HuH-7 (cell line): ENCODE measurements around the gene BRSK1.

ENCODE experiments used
- DNase-seq: peaks from one replicate; pipeline ENCODE4 v3.0.0; 2011; ENCODE audit warnings: low spot score

The BRSK1 gene

GRCh38 chr19:55253842-55254624 lies 29.8 kb upstream of the BRSK1 start:
- DNase-seq: no peak

DNA sequence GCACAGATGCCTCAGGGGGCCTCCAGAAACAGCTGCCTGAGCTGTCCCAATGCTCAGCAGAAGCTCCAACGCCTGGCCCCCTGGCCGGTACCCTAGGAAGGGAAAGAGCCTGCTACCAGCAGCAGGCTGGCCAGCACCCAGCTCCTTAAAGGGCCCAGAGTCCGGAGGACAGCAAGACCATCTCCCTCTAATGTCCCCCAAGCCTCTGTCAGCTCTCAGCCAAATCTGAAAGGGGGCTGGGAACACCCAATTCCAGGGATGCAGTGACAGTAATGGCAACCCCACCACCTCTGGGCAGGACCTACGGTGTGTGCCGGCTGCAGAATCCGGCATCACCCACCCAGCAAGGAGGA lies 29.2 kb upstream of the BRSK1 start:
- DNase-seq: no peak

DNA sequence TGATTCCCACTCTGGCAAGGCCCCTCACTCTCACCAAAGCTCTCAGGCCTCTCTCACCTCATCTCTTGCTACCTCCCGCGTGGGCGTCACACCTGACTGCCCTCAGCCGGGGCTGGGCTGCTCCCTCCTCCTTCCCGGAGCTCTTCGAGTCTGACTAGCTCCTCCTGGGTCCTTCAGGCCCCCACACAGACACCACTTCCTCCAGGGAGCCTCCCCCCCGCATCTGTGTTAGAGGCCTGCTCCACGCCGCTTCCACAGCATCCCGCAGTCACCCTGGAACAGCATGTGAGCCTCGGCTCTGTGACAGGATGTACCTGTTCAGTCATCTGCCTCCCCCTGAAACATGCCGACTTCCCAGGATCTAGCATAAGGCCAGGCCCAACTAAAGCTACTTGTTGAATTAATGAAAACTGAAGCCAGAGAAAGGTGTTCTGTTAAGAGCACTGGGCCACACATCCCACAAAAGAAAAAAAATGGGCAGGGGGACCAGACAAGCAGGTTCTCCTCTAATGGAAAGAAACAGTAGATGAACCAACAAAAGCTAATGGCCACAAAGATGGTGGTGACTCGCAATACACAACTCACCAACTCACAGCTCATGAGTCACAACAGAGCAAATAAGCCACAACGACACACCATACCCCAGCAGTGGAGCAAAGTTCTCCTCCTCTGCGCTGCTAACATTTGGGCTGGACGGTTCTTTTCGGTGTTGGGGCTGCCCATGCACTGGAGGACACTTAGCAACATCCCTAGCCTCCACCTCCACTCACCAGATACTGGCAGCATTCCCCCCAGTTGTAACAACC lies 28.0 kb upstream of the BRSK1 start:
- DNase-seq: no peak

- no peak for DNase-seq
These were observed 27.0 kb upstream of the BRSK1 start for GRCh38 chr19:55256562-55257460.

DNA sequence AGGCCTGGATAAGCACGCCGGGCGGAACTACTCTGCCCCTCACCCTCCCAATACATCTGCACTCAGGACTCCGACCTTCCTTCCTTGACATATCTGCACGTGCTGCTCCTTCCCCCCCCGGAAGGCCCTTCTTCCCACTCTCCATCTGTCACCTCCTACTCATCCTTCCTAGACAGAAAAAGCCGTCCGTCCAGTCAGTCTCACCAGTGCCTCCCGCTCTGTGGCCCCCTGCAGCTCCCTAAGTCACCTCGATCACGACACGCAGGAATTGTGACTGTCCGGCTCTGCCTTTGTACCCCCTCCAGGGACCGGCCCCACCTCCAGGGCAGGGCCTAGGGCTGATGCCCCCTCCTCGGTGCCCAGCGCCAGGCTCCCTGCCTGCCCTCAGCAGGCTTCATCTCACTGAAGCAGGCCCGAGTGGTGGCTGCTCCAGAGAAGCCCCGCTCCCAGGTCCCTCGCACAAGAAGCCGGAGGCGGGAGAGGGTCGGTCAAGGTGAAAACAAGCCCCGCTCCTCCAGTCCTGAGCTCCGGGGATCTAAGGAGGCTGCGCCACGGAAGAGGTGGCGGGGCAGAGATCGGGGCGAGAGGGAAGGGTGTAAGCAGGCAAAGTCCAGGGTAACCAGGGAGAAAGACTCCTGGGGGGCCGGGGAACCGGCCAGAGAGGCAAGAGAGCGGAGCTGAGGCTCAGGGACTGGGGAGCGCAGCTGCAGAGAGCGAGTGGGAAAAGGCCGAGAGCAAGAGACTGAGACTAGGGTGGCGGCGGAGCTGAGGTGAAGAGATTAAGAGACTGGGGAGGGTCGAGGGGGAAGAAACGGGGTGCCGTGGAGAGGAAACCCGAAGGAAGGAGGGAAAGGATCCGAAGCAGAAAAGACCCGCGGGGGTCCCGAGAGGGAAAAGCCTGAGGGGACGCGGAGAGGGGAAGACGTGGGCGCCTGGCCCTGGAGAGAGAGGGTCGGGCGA lies 26.1 kb upstream of the BRSK1 start:
- no peak for DNase-seq

GRCh38 chr19:55258476-55258827 lies 25.3 kb upstream of the BRSK1 start:
- DNase-seq: no peak

DNA sequence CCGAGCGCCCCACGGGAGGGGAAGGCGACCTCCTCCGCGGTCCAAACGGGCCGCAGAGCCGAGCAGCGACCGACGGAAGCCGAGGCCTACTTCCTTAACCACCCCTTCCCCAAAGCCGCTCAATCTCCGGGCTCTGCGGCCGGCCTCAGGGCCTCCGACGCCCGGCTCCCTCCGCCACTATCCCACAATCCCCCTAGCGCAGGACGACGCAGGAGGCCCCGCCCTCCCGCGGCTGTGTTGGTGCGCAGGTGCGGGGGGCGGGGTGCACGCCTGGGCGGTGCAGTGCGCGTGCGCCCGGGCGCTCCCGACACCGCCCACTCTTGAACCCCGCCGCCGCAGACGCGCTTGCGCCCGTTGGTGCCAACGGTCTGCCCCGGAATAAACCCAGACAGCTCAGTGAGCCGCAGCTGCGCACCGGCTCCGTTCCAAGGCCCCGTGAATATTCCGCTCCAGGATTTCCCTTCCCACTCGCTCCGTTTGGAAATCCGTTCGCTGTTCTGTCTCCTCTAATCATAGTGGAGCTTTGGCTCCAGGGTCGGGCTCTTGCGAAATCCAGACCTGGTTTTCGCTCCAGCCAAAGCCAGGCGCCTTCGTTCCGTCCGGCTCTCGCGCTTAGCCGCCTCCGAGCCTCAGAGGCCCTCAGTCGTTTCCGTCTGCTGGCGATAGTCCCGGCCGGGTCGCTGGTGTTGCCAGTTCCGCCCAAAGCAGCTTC lies 24.8 kb upstream of the BRSK1 start, which contains the start of gene PPP6R1:
PPP6R1 (minus strand) TSS at position 190 of the 712 bp plus-strand sequence. CDS start 11,914 bp downstream, outside the sequence.
- DNase-seq: peak; percentile 99

DNA sequence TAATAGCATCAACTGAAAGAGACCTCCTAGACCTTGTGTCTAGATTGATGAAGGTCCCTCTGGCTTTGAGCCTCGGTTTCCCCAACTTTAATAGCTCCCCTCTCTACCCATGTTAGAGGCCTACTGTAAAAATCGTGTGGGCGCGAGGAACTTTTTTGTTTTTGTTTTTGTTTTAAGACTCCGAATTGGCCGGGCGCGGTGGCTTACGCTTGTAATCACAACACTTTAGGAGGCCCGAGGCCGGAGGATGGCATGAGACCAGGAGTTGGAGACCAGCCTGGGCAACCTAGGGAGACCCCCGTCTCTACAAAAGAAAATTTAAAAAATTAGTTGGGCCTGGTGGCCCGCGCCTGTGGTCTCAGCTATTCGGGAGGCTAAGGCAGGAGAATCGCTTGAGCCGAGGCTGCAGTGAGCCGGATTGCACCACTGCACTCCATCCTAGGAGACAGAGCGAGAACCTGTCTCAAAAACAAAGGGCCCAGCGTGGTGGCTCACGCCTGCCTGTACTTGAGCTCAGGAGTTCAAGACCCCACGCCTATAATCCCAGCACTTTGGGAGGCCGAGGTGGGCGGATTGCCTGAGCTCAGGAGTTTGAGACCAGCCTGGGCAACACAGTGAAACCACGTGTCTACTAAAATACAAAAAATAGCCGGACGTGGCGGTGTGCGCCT lies 24.1 kb upstream of the BRSK1 start:
- no peak for DNase-seq

DNA sequence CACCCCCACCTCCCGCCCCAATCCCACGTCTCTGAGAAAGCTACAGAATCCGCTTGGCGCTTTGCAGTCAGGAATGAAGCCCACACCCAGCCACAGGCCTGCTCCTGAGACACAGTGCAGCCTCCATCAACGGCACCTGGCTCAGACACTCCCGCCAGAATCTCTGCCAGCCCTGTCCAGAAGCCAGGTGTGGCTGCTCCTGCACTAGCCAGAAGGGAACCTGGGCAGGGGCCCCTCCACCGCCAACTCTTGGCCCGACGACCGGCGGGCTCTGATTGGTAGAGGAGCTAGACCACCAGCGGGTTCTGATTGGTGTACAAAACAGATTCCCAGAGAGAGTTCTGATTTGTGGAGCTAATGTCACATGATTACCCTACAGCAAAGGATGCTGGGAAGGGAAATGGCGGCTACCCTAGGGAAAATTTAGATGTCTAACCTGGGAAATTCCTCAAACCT lies 22.1 kb upstream of the BRSK1 start:
- no peak for DNase-seq

DNA sequence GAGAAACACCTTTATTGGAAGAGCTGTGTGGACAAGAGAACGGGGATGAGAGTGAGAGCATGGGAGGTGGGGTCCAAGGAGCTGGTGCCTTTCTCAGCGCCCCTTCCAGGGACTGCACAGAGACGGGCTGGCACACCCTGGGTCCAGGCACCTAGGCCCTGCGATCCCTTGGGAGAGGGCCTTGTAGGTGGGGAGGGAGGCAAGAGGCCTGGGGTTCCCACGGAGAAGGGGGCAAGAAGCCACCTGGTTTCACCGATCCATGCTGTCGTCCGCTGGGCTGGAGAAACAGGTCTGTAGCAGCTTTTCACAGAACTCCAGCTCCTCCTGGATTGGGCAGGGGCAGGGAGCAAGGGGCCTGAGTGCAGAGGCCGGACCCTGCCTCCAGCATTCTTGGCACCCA lies 21.4 kb upstream of the BRSK1 start:
- no peak for DNase-seq

DNA sequence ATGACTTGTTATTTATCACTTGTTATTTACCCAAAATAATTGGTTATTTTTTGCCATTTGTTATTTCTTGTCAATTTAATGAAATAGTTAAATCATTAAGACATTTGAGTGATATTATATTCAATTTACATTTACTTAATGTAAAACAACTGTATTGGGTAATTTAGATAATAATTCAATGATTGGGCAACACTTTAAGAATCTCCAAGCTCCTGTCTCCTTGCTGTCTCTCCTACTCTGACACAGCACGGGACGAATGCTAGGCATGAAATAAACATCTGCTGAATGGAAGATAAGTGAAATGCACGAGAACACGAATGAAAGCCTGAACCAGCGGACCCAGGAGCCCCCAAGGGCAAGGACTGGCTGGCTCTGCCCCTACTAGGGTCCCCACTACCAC lies 19.3 kb upstream of the BRSK1 start:
- DNase-seq: no peak

DNA sequence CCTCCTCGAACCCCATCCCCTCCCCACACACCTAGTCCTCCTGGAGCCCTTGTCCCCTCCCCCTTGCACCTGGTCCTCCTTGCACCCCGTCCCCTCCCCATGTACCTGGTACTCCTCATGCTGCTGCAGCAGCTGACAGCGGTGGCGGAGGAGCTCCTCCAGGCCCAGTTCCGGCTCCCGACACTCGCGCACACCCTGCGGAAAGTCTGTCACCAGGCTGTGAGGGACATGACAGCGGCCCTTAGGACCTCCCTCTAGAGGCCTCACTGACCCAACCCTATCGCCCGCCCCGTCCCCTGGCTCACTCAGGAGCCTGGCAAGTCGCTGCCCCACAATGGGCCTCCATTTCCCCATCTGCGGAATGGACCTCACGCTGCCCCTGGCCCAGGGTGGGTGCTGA lies 18.6 kb upstream of the BRSK1 start:
- no peak for DNase-seq

DNA sequence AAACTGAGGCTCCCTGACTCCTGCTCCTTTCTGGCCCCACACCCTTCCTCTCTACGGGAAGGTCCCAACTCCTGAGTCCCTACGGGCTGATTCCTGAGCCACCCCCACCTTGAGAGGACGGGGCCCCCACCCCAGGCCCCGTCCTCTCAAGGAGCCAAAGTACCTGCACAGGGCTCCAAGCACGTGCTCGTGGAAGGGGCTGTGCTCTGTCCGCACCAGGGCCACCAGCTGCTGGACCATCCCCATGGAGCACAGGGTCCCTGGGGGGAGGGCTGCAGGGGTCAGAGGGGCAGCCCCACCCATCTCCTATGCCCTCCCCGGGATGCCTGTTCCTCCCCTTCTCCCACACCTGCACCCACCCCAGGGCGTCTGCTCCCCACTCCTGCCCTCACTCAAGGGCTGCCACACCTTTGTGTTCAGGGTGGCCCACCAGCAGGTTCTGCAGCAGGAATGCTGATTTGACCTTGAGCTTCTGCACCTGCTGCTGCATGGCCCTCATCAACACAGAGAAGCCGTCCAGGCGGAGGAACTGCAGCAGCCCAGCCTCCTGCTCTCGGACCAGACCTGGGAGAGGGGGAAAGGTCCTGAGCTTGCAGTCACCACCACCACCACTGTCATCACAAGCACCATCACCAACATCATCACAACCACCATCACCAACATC lies 17.9 kb upstream of the BRSK1 start:
- DNase-seq: no peak

DNA sequence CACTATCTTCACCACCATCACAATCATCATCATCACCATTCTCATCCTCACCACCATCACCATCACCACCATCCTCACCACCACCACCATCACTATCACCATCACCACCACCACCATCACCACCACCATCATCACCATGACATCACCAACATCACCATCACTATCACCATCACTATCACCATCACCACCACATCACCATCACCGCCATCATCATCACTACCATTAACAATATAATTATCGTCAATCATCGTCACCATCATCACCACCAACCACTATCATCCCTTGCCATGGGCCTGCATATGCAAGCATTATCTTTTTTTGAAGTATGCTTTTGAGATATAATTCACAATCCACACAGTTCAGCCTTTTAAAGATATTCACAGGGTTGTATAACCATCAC lies 17.4 kb upstream of the BRSK1 start:
- DNase-seq: no peak

- no peak for DNase-seq
These were observed 17.0 kb upstream of the BRSK1 start for GRCh38 chr19:55266840-55267239.

GRCh38 chr19:55269299-55269698 lies 14.5 kb upstream of the BRSK1 start:
- no peak for DNase-seq

DNA sequence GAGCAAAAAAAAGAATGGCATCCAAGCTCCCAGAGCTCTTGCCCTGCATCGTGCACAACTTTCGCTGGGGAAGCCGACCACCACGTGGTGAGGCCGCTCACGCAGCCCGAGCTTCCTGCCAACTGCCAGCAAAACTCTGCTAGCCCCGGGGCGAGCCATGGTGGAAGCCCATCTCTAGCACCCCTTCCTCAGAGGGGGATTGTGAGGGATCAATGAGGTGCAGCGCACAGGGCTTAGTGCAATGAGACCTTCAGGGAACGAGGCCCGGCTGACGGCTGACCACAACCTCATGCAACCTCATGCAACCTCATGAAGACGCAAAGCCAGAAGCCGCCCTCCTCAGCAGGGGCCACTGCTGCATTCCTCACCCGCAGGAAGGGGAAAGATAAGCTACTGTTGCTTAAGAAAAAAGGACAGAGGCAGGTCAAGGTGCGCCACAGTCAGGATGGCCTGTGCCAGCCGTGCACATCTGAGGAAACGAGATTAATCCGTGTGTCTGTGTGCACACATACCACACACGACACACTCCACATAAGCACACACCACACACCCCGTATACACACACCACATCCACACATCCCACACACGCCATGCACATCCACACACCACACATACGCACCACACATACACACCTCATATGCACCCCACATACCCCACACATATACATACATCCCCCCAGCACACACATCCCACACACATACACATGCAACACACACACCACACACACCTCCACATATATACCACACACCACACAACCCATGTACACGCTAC lies 13.4 kb upstream of the BRSK1 start:
- DNase-seq: no peak

DNA sequence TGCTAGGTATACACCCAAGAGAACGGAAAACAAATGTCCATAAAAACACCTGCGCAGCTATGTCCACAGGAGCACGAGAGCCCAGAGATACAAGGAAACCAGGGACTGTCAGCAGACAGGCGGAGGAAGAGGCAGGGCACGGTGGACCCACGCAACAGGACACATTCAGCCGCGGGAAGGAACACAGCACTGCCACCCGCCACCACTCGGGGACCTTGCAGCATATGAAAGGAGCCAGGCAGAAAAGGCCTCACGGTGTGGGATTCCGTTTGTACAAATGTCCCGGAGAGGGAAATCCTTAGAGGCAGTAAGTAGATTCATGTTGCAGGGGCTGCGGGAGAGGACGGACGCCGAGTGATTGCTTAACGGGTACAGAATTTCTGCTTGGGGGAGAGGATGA lies 11.7 kb upstream of the BRSK1 start:
- no peak for DNase-seq
